G401.6 (cell line): ENCODE results near the gene ITGAE.
A peak's percentile ranks its signal among the peaks of the same experiment; 100 is the strongest.
"Not testable (repeated sequence)": the region's sequence is repeated elsewhere in the genome, so short reads cannot be mapped to it uniquely, and the experiment has no call there.

Source experiments
- FAIRE-seq: peaks from 2 replicates; lab custom pipeline; 2012; peaks lifted over from hg19 to GRCh38; lab: Jason Lieb, UNC

The ITGAE gene, protein sequence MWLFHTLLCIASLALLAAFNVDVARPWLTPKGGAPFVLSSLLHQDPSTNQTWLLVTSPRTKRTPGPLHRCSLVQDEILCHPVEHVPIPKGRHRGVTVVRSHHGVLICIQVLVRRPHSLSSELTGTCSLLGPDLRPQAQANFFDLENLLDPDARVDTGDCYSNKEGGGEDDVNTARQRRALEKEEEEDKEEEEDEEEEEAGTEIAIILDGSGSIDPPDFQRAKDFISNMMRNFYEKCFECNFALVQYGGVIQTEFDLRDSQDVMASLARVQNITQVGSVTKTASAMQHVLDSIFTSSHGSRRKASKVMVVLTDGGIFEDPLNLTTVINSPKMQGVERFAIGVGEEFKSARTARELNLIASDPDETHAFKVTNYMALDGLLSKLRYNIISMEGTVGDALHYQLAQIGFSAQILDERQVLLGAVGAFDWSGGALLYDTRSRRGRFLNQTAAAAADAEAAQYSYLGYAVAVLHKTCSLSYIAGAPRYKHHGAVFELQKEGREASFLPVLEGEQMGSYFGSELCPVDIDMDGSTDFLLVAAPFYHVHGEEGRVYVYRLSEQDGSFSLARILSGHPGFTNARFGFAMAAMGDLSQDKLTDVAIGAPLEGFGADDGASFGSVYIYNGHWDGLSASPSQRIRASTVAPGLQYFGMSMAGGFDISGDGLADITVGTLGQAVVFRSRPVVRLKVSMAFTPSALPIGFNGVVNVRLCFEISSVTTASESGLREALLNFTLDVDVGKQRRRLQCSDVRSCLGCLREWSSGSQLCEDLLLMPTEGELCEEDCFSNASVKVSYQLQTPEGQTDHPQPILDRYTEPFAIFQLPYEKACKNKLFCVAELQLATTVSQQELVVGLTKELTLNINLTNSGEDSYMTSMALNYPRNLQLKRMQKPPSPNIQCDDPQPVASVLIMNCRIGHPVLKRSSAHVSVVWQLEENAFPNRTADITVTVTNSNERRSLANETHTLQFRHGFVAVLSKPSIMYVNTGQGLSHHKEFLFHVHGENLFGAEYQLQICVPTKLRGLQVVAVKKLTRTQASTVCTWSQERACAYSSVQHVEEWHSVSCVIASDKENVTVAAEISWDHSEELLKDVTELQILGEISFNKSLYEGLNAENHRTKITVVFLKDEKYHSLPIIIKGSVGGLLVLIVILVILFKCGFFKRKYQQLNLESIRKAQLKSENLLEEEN

DNA sequence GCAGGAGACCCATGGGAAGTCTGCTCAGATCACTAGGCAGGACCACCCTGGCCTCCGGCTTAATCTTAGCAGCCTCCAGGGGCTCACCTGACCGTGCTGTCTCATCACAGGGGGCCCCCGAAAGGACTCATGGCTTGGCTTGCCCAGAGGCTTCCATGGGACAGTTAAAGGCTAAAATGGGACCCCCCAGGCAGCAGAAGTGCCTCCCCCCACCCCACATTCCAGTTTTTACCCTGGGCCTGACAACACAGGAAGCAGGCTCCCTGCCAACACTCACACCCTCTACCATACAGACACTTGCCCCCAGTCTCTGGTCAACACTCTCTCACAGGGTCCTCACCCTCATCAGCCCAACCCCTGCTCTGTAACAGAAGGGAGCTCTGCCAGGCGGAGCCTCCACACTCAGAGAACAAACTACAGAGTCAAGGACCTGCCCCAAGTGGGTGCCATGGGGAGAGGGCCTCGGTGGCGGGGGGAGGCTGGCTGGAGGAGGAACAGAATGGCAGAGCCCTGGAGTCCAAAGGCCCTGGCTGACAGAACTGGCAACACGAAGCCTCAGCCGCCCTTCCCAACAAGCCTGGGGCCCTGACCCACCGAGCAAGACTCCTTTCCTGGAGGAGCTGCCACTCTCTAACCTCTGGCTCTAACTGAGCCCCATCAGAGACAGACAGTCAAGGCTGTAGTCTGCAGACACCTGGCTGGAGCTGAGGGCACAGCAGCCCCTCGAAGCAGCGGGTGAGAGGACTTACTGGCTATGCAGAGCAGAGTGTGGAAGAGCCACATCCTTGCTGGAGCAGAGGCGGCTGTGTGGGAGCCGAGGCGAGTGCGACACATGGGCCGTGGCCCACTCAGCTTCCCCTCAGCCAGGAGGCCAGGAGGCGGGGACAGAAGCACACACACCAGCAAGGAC, at the start of gene ITGAE:
Gene ITGAE, minus strand, starts transcription at position 827 of the 910 bp plus-strand sequence. Its CDS starts 44 bp downstream, at position 783.
- no peak for FAIRE-seq

DNA sequence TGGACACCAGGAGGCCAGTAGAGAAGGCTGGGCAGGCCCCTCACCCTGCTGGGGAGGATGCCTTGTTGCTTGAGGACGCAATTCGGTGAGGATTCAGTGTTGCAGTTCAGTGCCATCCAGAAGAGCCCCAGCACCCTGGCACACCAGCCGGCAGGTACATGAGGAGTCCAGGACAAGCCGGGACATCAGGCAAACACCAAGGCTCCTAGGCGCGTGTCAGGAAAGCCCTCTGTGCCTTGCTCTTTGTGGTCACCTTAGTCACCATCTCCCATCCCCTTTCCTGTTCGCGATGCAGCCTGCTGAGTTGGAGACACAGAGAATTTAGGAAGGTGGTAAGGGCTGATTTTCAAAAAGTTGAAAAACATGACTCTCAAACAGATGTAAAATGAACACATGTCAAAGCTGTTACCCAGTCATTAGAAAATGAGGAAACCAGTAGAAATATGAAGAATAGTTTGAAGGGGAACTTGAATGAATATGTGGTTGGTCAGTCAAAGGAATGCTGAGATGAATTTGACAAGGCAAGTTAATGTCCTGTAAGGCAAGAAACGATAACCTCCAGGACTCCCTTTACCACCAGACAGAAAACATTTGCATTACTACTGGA, 47.3 kb upstream of the ITGAE start:
- FAIRE-seq: no peak

DNA sequence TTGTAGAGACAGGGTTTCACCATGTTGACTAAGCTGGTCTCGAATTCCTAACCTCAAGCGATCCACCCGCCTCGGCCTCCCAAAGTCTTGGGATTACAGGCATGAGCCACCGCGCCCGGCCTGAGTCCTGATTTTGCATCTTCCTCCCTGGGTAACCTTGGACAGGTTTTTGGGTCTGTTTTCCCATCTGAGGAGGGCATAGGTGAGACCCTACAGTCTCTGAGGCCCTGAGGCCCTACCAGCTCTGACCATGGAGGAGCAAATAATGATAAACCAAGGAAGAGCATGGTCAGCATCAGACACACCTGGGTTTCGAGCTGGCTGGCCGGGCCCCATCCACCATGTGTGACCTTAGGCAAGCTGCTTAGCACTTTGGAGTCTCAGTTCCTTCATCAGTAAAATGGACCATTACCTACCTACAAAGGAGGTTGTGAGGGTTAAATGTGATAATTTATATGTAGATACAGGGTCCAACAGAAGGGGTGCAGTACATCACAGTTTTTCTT, 46.2 kb upstream of the ITGAE start:
- no peak for FAIRE-seq

DNA sequence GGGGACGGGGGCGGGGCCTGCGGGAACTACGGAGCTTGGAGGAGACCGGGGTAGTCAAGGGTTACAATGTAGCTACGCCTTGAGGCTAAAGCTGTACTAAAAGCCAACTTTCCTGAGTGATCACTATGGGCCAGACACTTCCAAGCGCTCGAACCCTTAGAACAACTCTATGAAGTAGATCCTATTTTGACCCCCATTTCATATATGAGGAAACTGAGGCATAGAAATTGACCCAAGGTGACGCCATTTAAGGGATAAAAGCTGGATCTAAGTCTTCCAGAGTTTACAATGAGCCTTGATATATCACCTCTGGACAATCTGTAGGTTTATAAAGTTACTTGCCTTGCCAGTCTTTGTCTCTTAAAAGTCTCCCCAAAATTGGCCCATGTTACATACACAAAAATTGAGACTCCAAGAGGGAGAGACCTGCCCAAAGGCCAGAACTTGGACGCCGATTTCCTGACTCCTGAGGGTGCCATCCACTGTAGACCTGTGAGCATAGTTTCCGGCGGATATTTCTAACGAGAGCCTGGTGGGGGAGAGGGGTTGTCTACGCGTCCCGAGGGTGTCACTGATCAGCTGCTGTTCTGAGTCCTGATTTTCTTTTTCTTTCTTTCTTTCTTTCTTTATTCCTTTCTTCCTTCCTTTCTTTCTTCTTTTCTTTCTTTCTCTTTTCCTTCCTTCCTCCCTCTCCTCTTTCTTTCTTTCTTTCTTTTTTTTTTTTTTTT, 45.6 kb upstream of the ITGAE start:
- FAIRE-seq: no peak

DNA sequence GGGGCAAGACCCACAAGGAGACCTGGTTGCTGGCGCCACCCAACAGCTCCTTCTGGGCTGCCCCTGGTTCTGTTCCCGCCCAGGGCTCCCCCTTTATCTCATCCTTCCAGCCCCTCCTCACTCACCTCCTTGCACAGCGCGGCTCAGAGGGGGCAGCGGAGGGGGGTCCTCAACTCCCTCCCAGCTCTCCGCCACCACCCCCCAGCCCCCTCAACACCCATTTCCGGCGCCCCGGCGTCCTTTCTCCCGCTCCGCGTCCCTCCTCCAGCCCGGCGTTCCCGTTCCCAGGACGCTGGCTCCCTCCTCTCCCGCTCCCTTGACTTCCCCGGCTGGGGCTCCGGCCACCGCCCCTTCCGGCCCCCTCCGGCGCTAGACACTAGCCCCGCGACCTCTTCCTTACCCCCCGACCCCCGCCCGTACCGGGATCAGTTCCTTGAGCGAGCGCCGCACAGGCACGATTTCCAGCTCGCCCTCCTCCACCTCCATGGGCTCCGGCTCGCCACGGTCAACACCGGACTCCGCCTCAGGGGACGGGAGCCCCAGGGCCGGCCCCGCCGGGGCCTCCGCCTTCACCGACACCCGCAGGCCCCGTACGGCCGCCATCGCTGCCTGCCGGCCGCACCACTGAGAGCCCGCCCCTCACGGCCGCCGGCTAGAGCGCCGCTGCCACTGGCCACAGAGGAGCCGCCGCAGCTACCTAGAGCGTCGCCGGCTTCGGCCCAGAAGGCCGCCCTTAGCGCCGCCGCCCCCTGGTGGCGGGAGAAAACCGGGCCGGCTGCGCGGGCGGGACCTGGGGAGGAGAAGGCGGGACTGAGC, 44.8 kb upstream of the ITGAE start, which contains the start of gene NCBP3:
Gene NCBP3, minus strand, starts transcription at position 626 of the 816 bp plus-strand sequence. Its CDS starts 23 bp downstream, at position 603.
- FAIRE-seq: peak; percentile 92

DNA sequence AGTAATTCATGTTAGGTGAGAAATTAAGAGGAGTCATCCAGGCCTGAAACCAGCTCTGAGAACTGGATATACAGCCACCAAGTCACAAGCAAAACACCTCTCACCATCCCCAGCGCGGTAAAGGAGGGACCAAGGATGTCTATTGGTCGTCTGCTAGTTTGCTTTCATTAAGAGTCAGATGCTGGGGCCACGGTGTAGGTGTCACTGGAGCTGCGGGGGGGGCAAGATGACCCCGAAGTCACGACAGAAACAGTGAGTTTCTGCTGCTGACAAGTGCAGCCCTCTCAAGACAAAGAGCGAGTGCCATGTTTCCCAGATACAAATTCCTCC, 44.3 kb upstream of the ITGAE start:
- FAIRE-seq: no peak

DNA sequence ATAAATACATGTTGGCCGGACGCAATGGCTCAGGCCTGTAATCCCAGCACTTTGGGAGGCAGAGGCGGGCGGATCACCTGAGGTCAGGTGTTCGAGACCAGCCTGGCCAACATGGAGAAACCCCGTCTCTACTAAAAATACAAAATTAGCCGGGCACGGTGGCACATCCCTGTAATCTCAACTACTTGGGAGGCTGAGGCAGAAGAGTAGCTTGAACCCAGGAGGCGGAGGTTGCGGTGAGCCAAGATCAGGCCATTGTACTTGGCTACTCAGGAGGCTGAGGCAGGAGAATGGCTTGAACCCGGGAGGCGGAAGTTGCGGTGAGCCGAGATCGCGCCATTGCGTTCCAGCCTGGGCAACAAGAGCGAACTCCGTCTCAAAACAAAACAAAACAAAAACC, 43.6 kb upstream of the ITGAE start:
- FAIRE-seq: not testable (repeated sequence)

- peak; percentile 88 for FAIRE-seq
These were observed 43.0 kb upstream of the ITGAE start for GRCh38 chr17:3843935-3844516.

GRCh38 chr17:3838206-3838605, 37.2 kb upstream of the ITGAE start:
- no peak for FAIRE-seq

DNA sequence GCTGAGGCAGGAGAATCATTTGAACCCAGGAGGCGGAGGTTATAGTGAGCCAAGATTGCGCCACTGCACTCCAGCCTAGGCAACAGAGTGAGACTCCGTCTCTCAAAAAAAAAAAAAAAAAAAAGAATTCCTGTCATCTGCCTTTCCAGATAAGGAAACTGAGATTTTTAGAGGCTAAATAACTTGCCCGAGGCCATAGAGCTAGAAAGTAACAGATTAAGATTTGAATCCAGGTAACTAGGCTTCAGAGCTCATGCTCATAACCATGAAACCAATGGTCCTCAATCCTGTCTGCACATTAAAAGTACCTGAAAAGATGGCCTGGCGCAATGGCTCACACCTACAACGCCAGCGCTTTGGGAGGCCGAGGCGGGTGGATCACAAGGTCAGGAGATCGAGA, 35.6 kb upstream of the ITGAE start:
- FAIRE-seq: no peak

- FAIRE-seq: no peak
These were observed 34.6 kb upstream of the ITGAE start for GRCh38 chr17:3835410-3836229.

DNA sequence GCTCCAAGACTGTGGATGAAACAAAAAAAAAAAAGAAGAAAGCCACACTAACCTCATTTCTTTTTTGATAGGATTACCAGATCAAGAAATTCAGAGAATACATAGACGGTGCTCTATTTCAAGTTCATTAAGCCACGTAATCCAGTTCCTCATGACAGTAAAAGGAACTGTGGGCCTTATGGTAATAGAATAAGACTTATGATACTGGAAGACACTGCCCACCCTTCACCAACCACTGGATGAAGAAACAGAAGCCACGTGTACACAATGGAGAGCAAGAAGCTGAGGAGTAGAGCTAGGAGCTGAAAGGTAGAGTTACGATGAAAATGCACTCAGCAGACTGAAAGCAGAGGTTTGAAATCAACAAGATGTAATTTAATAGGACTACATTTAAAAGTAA, 33.8 kb upstream of the ITGAE start:
- FAIRE-seq: no peak

- no peak for FAIRE-seq
These were observed 27.9 kb upstream of the ITGAE start for GRCh38 chr17:3828852-3829232.

- no peak for FAIRE-seq
These were observed 27.3 kb upstream of the ITGAE start for GRCh38 chr17:3828151-3828851.

DNA sequence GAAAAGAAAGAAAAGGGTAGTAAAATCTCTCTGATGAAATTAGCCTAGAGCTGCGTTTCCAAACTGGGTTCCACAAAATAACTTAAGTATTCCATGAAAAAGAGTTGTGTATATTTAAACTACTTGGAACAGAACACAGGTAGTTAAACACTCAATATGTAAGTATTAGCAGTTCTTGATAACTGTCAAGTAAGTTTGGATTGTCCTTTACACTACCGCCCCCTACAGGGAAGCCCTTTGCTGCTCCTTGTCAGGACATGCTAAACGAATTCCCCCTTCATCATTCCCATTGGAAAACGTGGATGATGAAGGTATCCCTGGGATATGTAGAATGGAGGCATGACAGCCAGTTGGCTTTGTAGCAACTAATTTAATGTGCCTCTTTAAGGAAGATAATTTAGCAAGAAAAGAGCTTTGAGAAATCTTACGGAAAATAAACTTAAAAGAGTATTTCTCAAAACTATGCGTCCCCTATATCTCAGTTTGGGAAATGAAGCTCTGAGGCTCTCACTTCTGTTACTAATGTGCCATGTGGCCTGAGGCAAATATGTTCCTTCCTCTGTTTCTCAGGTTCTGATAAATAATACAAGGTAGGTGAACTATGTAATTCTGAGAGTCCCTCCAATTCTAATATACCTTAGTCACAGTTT, 26.3 kb upstream of the ITGAE start:
- peak; percentile 79 for FAIRE-seq

DNA sequence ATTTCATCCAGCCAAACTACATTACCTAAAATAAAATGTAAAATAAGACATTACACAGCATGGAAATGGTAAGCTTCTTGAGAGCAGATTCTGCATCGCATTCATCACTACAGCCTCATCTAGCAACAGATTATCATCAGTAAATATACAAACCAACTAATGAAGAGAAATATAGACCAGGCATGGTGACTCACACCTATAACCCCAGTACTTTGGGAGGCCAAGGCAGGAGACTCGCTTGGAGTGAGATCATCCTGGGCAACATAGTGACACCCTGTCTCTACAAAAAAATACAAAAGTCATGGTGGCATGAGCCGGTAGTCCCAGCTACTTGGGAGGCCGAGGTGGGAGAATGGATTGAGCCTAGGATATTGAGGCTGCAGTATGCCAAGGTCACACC, 25.2 kb upstream of the ITGAE start:
- no peak for FAIRE-seq

- FAIRE-seq: no peak
These were observed 20.1 kb upstream of the ITGAE start for GRCh38 chr17:3821101-3821500.
